Smooth muscle cell (in vitro differentiated cells): ENCODE measurements around the gene KIAA0319L. TPM values are rescaled to one million over a fixed set of nuclear protein-coding genes. Genes with fewer than 3 reads are reported as not detected.

Experiments
- DNase-seq: peaks from one replicate; lab custom pipeline; 2025; ENCODE audit not compliant: unreplicated experiment; lab: John Stamatoyannopoulos, UW
- H2AFZ ChIP-seq: fragments of 200-600 bp; sonication (generic); 2 replicates; pipeline ENCODE4 v1.6.0; 2016; ENCODE audit warnings: antibody characterized with exemption, low read depth, mild to moderate bottlenecking
- H3F3A ChIP-seq: fragments of 200-600 bp; sonication (generic); 2 replicates; pipeline ENCODE4 v1.6.0; 2017; ENCODE audit warnings: antibody characterized with exemption, low read depth
- H3K27ac ChIP-seq: fragments of 200-600 bp; sonication (generic); 2 replicates; pipeline ENCODE4 v1.5.1; 2016; ENCODE audit warnings: low read depth, mild to moderate bottlenecking
- H3K27me3 ChIP-seq: fragments of 200-600 bp; sonication (generic); 2 replicates; pipeline ENCODE4 v1.6.1; 2016; ENCODE audit warnings: low read depth, mild to moderate bottlenecking
- H3K36me3 ChIP-seq: fragments of 200-600 bp; sonication (generic); 2 replicates; pipeline ENCODE4 v1.5.1; 2016; ENCODE audit warnings: low read depth
- H3K4me1 ChIP-seq: fragments of 200-600 bp; sonication (generic); 2 replicates; pipeline ENCODE4 v1.5.1; 2016; ENCODE audit warnings: low read depth
- H3K4me2 ChIP-seq: fragments of 200-600 bp; sonication (generic); 2 replicates; pipeline ENCODE4 v1.6.0; 2016; ENCODE audit warnings: mild to moderate bottlenecking
- H3K4me3 ChIP-seq: fragments of 200-600 bp; sonication (generic); 2 replicates; pipeline ENCODE4 v1.5.1; 2016; ENCODE audit warnings: mild to moderate bottlenecking
- H3K79me2 ChIP-seq: fragments of 200-600 bp; sonication (generic); 2 replicates; pipeline ENCODE4 v1.6.0; 2016; ENCODE audit warnings: low read depth, mild to moderate bottlenecking
- H3K9ac ChIP-seq: fragments of 200-600 bp; sonication (generic); 2 replicates; pipeline ENCODE4 v1.6.0; 2016; ENCODE audit warnings: low read depth
- H3K9me3 ChIP-seq: fragments of 200-600 bp; sonication (generic); replicated peaks from 2 replicates; pipeline ENCODE4 v1.5.1; 2016; ENCODE audit warnings: low read depth
- H4K20me1 ChIP-seq: fragments of 200-600 bp; sonication (generic); 2 replicates; pipeline ENCODE4 v1.6.0; 2016; ENCODE audit warnings: low read depth
- CTCF ChIP-seq: fragments of 200-600 bp; sonication (generic); IDR thresholded peaks from 2 replicates; pipeline ENCODE4 v1.5.1; 2017; ENCODE audit warnings: borderline replicate concordance, mild to moderate bottlenecking, antibody characterized with exemption; ENCODE audit not compliant: insufficient read depth, poor library complexity, severe bottlenecking
- WGBS: methylation state at CpG from one replicate; pipeline ENCODE4 v1.1.7; 2016; ENCODE audit warnings: low lambda C conversion rate; 5-methylcytosine and 5-hydroxymethylcytosine counted together
- polyA plus RNA-seq: library from polyadenylated mRNA; unstranded; fragments of >200 nt; fragmentation: Nextera tagmentation; extraction: Ambion mirVana; gene quantifications from 2 replicates; pipeline ENCODE4 v1.2.1, GENCODE V29; 2016
- total RNA-seq: library from RNA; depleted of rRNA; stranded (reverse); fragments of >200 nt; gene quantifications from 2 replicates; pipeline ENCODE4 v1.2.3, GENCODE V29; 2014

The KIAA0319L gene
- total and polyA plus RNA-seq, 2 experiments from 2014 or later, result 30.1 to 37.0 TPM

- no peaks in the 10 kb centered on the region for H3K79me2 ChIP-seq
- peaks cover 20% of the 10 kb centered on the region for H3K36me3 ChIP-seq
- no peak for DNase-seq
- no peaks in the 10 kb centered on the region for H4K20me1 ChIP-seq
- no peak overlapping the region for H3K27ac ChIP-seq
- H2AFZ ChIP-seq, result no peak overlapping the region
- TF ChIP-seq CTCF, result no peak
- H3K4me1 ChIP-seq, result no peaks in the 10 kb centered on the region
- no peaks in the 10 kb centered on the region for H3K27me3 ChIP-seq
- H3K4me2 ChIP-seq, result no peak overlapping the region
- no peaks in the 10 kb centered on the region for H3F3A ChIP-seq
- no peaks in the 10 kb centered on the region for H3K9me3 ChIP-seq
- H3K4me3 ChIP-seq, result no peak overlapping the region
- no peak overlapping the region for H3K9ac ChIP-seq
- WGBS, result 96% methylated on average over 2 of the region's 2 CpGs
Observed at GRCh38 chr1:35460796-35461195, 96.4 kb downstream of the KIAA0319L start.

- Histone ChIP-seq H3K9ac (no peak overlapping the region), H2AFZ (no peak overlapping the region), H3K4me2 (peak overlapping the region; percentile 8), H3K27me3 (no peaks in the 10 kb centered on the region), H3K4me3 (no peak overlapping the region), H4K20me1 (no peaks in the 10 kb centered on the region), H3F3A (peaks cover 18% of the 10 kb centered on the region), H3K27ac (peak overlapping the region; percentile 29), H3K79me2 (no peaks in the 10 kb centered on the region), H3K36me3 (no peaks in the 10 kb centered on the region), H3K9me3 (no peaks in the 10 kb centered on the region), H3K4me1 (no peaks in the 10 kb centered on the region)
- TF ChIP-seq CTCF, result no peak
- WGBS, result 11% methylated on average over 1 of the region's 1 CpG
- DNase-seq, result no peak
Observed at GRCh38 chr1:35454616-35455015, 102.6 kb downstream of the KIAA0319L start.

GRCh38 chr1:35454176-35454575 lies 103.0 kb downstream of the KIAA0319L start:
- Histone ChIP-seq H3K27me3 (no peaks in the 10 kb centered on the region), H3F3A (peaks cover 19% of the 10 kb centered on the region), H3K4me1 (no peaks in the 10 kb centered on the region), H4K20me1 (no peaks in the 10 kb centered on the region), H3K4me2 (no peak overlapping the region), H3K9ac (no peak overlapping the region), H3K79me2 (no peaks in the 10 kb centered on the region), H3K4me3 (no peak overlapping the region), H3K9me3 (no peaks in the 10 kb centered on the region), H2AFZ (no peak overlapping the region), H3K36me3 (no peaks in the 10 kb centered on the region), H3K27ac (peak overlapping the region; percentile 29)
- no peak for DNase-seq
- 94% methylated on average over 4 of the region's 4 CpGs for WGBS
- TF ChIP-seq CTCF, result no peak

- H3K4me1 ChIP-seq, result no peaks in the 10 kb centered on the region
- no peak overlapping the region for H3K9ac ChIP-seq
- H3K4me2 ChIP-seq, result no peak overlapping the region
- no peaks in the 10 kb centered on the region for H3K9me3 ChIP-seq
- TF ChIP-seq CTCF, result no peak
- H3K27ac ChIP-seq, result peak overlapping the region; percentile 42
- no peak for DNase-seq
- peaks cover 3% of the 10 kb centered on the region for H4K20me1 ChIP-seq
- no peak overlapping the region for H2AFZ ChIP-seq
- H3F3A ChIP-seq, result peaks cover 25% of the 10 kb centered on the region
- H3K79me2 ChIP-seq, result no peaks in the 10 kb centered on the region
- 91% methylated on average over 2 of the region's 2 CpGs for WGBS
- no peak overlapping the region for H3K4me3 ChIP-seq
- H3K27me3 ChIP-seq, result no peaks in the 10 kb centered on the region
- no peaks in the 10 kb centered on the region for H3K36me3 ChIP-seq
Observed at GRCh38 chr1:35453031-35453430, 104.2 kb downstream of the KIAA0319L start.
